Cerebellar nuclear complex (tissue), 1 donor: ENCODE results near the gene SORBS2.

Experiments used
- DNase-seq, 2 experiments: peaks; one replicate each; lab custom pipeline; 2025; lab: John Stamatoyannopoulos, UW

The SORBS2 gene

GRCh38 chr4:185774845-185775680, 36.9 kb downstream of the SORBS2 start:
- DNase-seq = no peak

GRCh38 chr4:185774131-185774653, 37.8 kb downstream of the SORBS2 start:
- DNase-seq = no peak

DNA sequence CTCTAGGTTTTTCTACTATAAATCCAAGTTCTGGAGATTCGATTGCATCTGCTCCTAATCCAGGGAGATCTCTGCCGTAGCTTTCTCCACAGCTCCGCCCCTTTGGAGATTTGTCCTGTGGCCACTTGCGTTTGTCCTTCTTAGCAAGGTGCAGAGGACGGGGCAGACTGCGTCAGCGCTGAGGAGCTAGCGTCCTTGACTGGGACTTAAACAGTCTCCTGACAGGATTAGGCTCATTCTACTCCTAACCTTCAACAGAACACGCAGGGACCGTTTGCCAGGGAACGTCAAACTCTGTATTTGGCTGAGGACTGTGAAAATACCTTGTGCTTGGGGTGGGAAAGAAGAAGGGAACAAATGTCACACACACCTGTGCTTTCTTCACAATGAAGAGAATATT, 38.6 kb downstream of the SORBS2 start:
- DNase-seq = no peak

DNA sequence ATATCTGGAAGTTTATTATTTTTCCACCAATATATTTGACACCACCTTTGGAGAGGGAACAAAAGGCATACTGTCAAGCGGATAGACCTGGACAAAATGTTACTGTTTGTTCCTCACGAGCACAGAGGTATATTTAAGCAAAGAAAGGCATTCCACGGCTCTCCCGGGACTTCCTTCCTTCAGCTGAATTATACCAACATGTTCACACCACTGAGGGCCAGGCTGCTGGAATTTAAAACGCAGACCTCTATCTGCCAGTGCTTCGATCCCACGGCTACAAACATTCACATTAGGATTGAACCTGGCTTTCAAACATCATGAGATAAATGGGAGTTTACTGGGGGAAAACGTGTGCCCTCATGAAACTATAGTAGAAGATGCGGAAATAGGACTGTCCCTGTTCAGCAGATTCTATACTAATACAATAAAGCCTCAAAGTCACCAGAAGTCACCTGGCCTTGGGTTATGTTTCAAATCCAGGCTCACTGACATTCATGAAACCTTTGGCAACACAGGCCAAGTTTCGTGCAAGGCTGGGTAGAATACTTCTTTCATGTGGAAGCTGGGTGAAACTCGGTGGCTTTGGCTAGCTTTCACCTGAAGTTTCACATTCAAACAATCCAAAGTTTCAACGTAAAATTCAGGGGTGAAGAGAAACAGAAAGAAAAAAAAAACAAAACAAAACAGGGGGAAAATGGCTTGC, 39.5 kb downstream of the SORBS2 start:
- DNase-seq = no peak

GRCh38 chr4:185771711-185772390, 40.1 kb downstream of the SORBS2 start:
- no peak for DNase-seq

DNA sequence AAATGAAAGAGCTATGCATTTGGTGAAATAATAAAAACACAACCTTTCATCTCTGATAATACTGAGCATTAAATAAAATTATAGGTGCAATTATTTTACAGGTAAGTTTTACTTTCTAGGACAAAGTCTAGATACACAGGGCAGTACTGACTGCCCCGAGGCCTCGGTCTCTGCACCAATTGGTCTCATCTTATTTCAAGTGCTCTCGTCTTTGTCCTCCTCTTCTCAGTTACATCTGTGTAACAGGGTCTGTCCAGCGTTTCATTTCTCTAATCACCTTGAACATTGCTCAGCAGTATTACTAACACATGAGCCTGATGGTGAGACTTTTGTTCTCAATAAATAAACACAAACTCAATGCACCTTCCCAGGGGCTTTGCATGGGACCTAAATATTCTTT, 44.5 kb downstream of the SORBS2 start:
- DNase-seq = no peak

- no peak for DNase-seq
These were observed 47.1 kb downstream of the SORBS2 start for GRCh38 chr4:185764876-185765275.

DNA sequence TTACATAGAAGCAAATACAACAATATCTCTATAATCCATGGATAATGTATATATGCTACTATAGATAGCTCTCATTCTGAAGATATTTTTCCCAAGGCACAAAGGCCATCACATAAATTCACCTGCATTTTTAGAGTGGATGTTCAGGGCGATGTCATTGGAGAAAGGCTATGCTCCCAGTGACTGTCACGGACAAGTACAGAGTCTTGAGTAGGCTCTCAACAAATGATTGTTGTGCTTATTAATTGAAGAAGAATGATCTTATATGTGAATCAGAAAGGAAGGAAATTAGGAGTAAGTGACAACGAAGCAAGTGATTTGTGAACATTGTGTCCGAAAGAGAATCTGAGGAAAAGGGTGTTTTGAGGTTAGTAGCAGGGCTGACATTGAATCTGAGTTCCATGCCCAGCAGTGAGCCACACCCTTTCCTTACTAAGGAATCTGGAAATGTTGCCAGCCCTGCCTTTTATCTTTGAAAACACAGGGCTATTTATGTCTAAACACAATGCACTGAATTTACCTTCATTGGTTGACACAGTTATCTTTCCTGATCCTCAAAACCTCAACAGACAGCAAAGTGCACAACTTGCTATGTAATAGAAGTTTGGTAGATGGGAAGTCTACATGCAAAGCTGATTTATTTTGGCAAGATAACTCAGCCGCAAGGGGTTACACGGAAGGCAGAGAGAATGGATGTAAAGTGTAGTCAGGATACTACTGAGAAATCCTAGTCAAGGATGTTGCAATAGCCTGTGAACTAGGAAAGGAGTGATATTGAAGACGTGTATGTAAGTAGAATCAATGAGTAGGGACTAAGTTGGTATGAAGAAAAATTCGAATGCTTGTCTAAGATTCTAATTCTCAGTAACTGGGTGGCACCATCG, 50.4 kb downstream of the SORBS2 start:
- DNase-seq = no peak

- DNase-seq = no peak
These were observed 53.2 kb downstream of the SORBS2 start for GRCh38 chr4:185758807-185759206.

DNA sequence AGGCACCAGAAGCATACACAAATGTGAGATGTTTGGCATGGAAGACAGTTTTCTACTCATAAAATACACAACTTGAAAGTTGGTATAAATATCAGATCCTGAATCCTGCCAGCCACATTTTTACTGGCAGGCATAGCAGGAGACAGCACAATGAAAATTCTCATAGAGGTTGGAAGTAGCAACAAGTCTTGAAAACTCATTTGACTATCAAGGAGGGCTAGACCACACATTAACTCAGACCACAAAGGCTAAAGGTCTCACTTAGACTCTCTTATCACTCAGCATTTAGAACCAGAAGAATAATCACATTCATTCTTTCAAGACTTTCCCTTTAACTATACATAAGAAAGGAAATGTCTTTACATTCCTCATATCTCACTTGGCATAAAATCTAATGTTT, 56.5 kb downstream of the SORBS2 start:
- DNase-seq = no peak

- DNase-seq = no peak
These were observed 57.0 kb downstream of the SORBS2 start for GRCh38 chr4:185754961-185755360.

DNA sequence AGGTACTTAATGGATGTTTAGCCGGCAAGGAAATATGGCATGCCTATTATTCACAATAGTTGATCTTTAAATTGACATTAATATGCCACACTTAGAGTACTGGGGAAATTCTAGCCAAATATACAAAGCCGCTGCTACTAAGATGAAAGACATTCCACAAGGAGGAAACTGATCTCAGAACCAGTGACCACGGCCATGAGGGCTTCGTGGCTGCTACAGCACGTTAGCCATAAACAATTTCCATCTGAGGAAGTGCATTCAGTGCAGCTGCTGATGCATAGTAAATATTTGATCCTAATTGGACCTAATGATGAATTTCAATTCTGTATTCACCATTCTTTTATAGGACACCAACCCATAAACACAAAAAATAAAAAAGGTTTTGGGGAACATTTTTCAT, 59.1 kb downstream of the SORBS2 start:
- no peak for DNase-seq

DNA sequence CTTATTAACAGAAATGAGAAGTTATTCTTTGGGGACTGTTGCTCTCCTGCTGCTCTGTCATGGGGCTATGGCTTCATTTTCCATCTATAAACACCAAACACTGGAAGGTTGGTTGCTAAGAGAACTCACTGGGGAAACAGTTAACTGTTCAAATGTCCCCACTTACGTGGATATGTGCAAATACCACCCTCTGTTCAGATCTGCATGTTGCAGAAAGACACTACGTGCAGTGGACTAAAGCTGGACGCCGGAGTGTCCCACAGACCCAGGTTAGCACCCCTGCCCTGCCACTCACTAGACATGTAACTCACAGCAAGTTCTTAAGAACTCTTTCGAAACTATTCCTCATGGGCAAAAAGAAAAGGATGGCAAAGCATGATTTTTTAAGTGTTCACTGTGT, 62.1 kb downstream of the SORBS2 start:
- DNase-seq = no peak

- no peak for DNase-seq
These were observed 63.0 kb downstream of the SORBS2 start for GRCh38 chr4:185748901-185749390.

DNA sequence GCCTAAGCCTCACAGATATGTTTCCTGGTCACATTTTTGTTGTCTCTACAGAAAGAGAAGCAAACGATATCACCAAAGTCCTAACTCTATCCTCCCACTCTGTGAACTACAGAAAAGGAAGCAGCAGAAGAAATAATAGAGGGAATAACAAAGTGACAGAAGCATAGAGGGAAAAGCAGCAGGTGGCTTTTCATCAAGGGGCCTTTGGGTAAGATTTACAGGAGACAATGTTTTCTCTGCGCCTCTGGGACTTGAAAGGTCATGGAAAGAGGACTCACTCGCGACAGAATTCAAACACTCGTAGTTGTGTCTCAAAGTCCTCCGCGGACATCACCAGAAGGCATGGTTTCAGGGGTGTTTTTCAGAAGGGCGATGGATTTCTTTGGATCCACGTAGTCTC, 66.1 kb downstream of the SORBS2 start:
- DNase-seq = no peak

- DNase-seq = no peak
These were observed 67.0 kb downstream of the SORBS2 start for GRCh38 chr4:185744946-185745345.

- DNase-seq = no peak
These were observed 67.5 kb downstream of the SORBS2 start for GRCh38 chr4:185744488-185744862.

- no peak for DNase-seq
These were observed 68.1 kb downstream of the SORBS2 start for GRCh38 chr4:185743722-185744487.

- no peak for DNase-seq
These were observed 69.2 kb downstream of the SORBS2 start for GRCh38 chr4:185742766-185743165.

DNA sequence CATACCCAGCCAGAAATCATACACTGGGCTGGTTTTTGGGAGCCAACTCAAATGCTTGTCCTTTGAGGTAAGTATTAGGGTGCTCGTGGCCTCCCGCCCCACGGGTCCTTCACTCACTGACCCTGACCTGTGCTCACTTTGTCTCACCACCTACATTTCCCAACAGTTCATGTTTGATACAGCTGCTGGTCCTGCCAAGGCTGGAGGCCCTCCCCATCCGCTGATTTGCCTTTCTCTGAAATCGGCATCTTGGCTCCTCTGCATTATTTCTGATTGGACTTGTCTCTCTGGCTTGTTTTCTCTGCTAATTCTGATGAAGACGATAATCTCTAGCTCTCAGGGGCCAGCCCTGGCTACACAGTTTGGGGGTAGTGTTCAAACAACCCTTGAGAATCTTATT, 70.2 kb downstream of the SORBS2 start:
- DNase-seq = no peak

DNA sequence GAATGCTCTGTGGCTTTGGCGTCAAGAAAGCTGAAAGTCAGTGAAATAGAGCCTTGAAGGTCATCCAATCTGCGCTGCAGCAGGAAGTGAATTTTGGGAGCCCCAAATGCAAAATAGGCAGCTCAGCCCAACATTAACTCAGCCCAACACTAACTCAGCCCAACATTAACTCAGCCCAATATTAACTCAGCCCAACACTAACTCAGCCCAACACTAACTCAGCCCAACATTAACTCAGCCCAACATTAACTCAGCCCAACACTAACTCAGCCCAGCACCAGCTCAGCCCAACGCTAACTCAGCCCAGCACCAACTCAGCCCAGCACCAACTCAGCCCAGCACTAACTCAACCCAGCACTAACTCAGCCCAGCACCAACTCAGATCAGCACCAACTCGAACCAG, 71.5 kb downstream of the SORBS2 start:
- DNase-seq = no peak
